CD14-positive monocyte (primary cell): Measurements from ENCODE around the gene BDNF. TPM values are rescaled to one million over a fixed set of nuclear protein-coding genes. Genes with fewer than 3 reads are reported as not detected.

ENCODE experiments used
- DNase-seq, 3 donors: peaks; one replicate each; pipeline ENCODE4 v3.0.0-alpha.2; 2011 to 2022
- H2AFZ ChIP-seq: 2 replicates; pipeline ENCODE4 v1.6.0; 2012; ENCODE audit warnings: mild to moderate bottlenecking, low read depth, low read length, inconsistent platforms; ENCODE audit not compliant: insufficient read depth, poor library complexity, severe bottlenecking
- H3K27ac ChIP-seq, 2 donors: 1 replicate in 1 of 2; 2 replicates in 1 of 2; pipeline ENCODE4 v1.5.1; 2012 to 2013; ENCODE audit warnings: low read length in 2 of 2, control low read depth in 1 of 2, inconsistent platforms in 1 of 2, low read depth in 1 of 2, mild to moderate bottlenecking in 1 of 2
- H3K27me3 ChIP-seq, 2 donors: one replicate each; pipeline versions ENCODE4 v1.6.0 to v1.6.1; 2011 to 2013; ENCODE audit warnings: low read length in 2 of 2; ENCODE audit not compliant: control insufficient read depth in 2 of 2, insufficient read depth in 2 of 2
- H3K36me3 ChIP-seq, 2 donors: replicated peaks in 1 of 2; 1 replicate in 1 of 2; 2 replicates in 1 of 2; pipeline versions ENCODE4 v1.5.1 to v1.6.1; 2012 to 2013; ENCODE audit warnings: low read length in 2 of 2, control low read depth in 1 of 2, inconsistent platforms in 1 of 2, mild to moderate bottlenecking in 1 of 2; ENCODE audit not compliant: insufficient read depth in 2 of 2, control insufficient read depth in 1 of 2
- H3K4me1 ChIP-seq, 2 donors: 1 replicate in 1 of 2; 2 replicates in 1 of 2; pipeline versions ENCODE4 v1.5.1 to v1.6.1; 2012 to 2013; ENCODE audit warnings: low read length in 2 of 2, control low read depth in 1 of 2, inconsistent platforms in 1 of 2, mild to moderate bottlenecking in 1 of 2, moderate library complexity in 1 of 2; ENCODE audit not compliant: insufficient read depth in 2 of 2, control insufficient read depth in 1 of 2
- H3K4me2 ChIP-seq: replicated peaks from 2 replicates; pipeline ENCODE3; 2012; ENCODE audit warnings: low read length, moderate library complexity, mild to moderate bottlenecking; ENCODE audit not compliant: poor library complexity, severe bottlenecking; ENCODE audit errors: extremely low read depth
- H3K4me3 ChIP-seq, 3 experiments: fragments of 200-600 bp in 1 of 3; sonication (generic) in 1 of 3; replicated peaks in 1 of 3; 1 replicate in 2 of 3; 2 replicates in 1 of 3; pipeline ENCODE4 v1.5.1; 2011 to 2013; ENCODE audit warnings: low read length in 3 of 3, mild to moderate bottlenecking in 3 of 3, control low read depth in 2 of 3, low read depth in 2 of 3, inconsistent platforms in 1 of 3, moderate library complexity in 1 of 3
- H3K79me2 ChIP-seq: 2 replicates; pipeline ENCODE4 v1.6.0; 2012; ENCODE audit warnings: mild to moderate bottlenecking, control low read depth, inconsistent platforms, low read length, moderate library complexity; ENCODE audit not compliant: insufficient read depth
- H3K9ac ChIP-seq: 2 replicates; pipeline ENCODE4 v1.6.0; 2017; ENCODE audit warnings: low read length, mild to moderate bottlenecking; ENCODE audit not compliant: insufficient read depth, poor library complexity, severe bottlenecking
- H3K9me3 ChIP-seq, 2 donors: replicated peaks in 1 of 2; 1 replicate in 1 of 2; 2 replicates in 1 of 2; pipeline versions ENCODE4 v1.5.1 to v1.6.1; 2012 to 2013; ENCODE audit warnings: low read length in 2 of 2, control low read depth in 1 of 2; ENCODE audit not compliant: control insufficient read depth in 1 of 2, insufficient read depth in 1 of 2
- H4K20me1 ChIP-seq: 2 replicates; pipeline ENCODE4 v1.6.0; 2012; ENCODE audit warnings: mild to moderate bottlenecking, low read length, control low read depth, moderate library complexity; ENCODE audit not compliant: insufficient read depth
- H3K27ac Mint-ChIP-seq, 7 donors: one replicate each; pipeline ENCODE4 v1.8.0; 2020; ENCODE audit warnings: mild to moderate bottlenecking in 7 of 7, mixed read lengths in 7 of 7, moderate library complexity in 6 of 7, inconsistent platforms in 2 of 7
- H3K27me3 Mint-ChIP-seq, 3 donors: one replicate each; pipeline ENCODE4 v1.8.0; 2021 to 2022; ENCODE audit warnings: low read depth in 3 of 3, mild to moderate bottlenecking in 3 of 3, mixed read lengths in 3 of 3, moderate library complexity in 3 of 3, inconsistent platforms in 1 of 3
- H3K36me3 Mint-ChIP-seq, 2 donors: one replicate each; pipeline ENCODE4 v1.8.0; 2020; ENCODE audit warnings: mixed read lengths in 2 of 2, inconsistent platforms in 1 of 2, mild to moderate bottlenecking in 1 of 2
- H3K4me1 Mint-ChIP-seq: one replicate; pipeline ENCODE4 v1.8.0; 2020; ENCODE audit warnings: mild to moderate bottlenecking, mixed read lengths
- H3K4me3 Mint-ChIP-seq, 2 donors: one replicate each; pipeline ENCODE4 v1.8.0; 2020; ENCODE audit warnings: mild to moderate bottlenecking in 2 of 2, mixed read lengths in 2 of 2, moderate library complexity in 1 of 2
- H3K9me3 Mint-ChIP-seq, 7 donors: one replicate each; pipeline ENCODE4 v1.8.0; 2020 to 2022; ENCODE audit warnings: mixed read lengths in 7 of 7, mild to moderate bottlenecking in 6 of 7, moderate library complexity in 6 of 7, inconsistent platforms in 2 of 7
- CTCF ChIP-seq: fragments of 200-600 bp; IDR thresholded peaks from one replicate; pipeline ENCODE4 v1.8.0; 2022; ENCODE audit warnings: antibody characterized with exemption, mild to moderate bottlenecking
- WGBS: methylation state at CpG from one replicate; pipeline ENCODE4 v1.1.5; 2013; ENCODE audit warnings: missing lambda C conversion rate; ENCODE audit not compliant: insufficient coverage; 5-methylcytosine and 5-hydroxymethylcytosine counted together
- intact Hi-C, 2 donors: fragments of 100-400 bp; cut with micrococcal nuclease; formaldehyde crosslinking; loops; one replicate each; pipeline versions ENCODE4 v1.15.0 to v1.15.1; 2023
- polyA plus RNA-seq, 3 donors: library from polyadenylated mRNA; depleted of rRNA in 1 of 3; unstranded in 2 of 3; stranded (reverse) in 1 of 3; fragments of 300-500 nt in 2 of 3; fragments of >200 nt in 1 of 3; fragmentation: Illumina TruSeq in 2 of 3; gene quantifications; 1 replicate in 2 of 3; 2 replicates in 1 of 3; pipeline ENCODE4 v1.2.3, GENCODE V29; 2012 to 2021

The BDNF gene
- polyA plus RNA-seq, 3 donors = not detected

DNA sequence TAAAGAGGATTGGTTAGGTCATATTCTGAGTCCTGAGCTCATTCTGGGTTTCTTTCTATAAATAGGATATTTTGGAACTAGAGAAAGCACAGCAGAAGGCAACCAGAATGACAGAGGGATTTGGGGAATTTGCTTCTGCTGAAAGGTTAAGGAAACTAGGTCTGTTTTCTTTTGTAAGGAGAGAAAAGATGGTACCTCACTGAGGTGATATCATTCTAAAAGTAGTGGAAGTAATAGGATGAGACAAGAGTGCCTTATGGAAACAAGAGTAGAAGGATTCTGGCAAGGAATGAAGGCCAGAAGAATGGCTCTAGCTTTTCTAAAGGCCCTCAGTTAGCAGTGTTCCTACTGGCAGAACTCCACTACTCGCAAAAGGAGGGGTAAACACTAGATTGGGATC is 26.7 kb upstream of the BDNF start:
- Histone ChIP-seq H3K4me3 (no peak overlapping the region), H3K36me3 (no peaks in the 10 kb centered on the region), H3K4me2 (no peak overlapping the region), H3K27me3 (peaks cover 16 to 30% of the 10 kb centered on the region in 2 donors), H4K20me1 (no peaks in the 10 kb centered on the region), H3K27ac (no peak overlapping the region), H2AFZ (no peak overlapping the region), H3K9me3 (no peaks in the 10 kb centered on the region), H3K4me1 (peaks cover 0 to 5% of the 10 kb centered on the region in 2 donors), H3K9ac (no peak overlapping the region), H3K79me2 (no peaks in the 10 kb centered on the region)
- peaks cover 4% of the 10 kb centered on the region for H3K4me1 Mint-ChIP-seq
- H3K36me3 Mint-ChIP-seq = peaks cover 0 to 3% of the 10 kb centered on the region in 2 donors
- TF ChIP-seq CTCF = no peak
- intact Hi-C loops = no loop called here
- peaks cover 24 to 32% (median 26%) of the 10 kb centered on the region in 3 donors for H3K27me3 Mint-ChIP-seq
- no peak for DNase-seq
- H3K27ac Mint-ChIP-seq = peak overlapping the region in 1 of 7 donors; percentile 6
- peaks cover 0 to 10% (median 1%) of the 10 kb centered on the region in 7 donors for H3K9me3 Mint-ChIP-seq
- WGBS = no CpG with 5 or more reads among the region's 1 CpG
- no peak overlapping the region for H3K4me3 Mint-ChIP-seq

DNA sequence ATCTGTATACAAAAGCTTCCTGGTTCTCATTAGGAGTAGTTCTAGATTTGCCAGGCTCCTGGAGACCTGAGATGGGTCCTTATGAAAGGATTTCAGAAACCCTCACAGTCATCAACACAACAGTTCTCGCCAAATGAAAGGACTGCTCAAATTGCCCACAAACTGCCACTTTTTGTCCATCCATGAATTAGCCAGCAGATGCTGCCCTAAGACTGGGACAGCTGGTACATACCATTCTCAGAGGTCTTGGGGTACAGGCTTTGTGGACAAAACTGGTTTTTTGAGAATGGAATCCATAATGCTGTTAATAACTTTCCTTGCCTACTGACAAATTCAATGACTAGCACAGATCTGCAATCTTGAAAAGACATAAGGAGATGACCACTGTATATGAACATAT is 23.4 kb upstream of the BDNF start:
- intact Hi-C loops = no loop called here
- Histone ChIP-seq H4K20me1 (no peaks in the 10 kb centered on the region), H3K36me3 (no peaks in the 10 kb centered on the region), H2AFZ (no peak overlapping the region), H3K4me1 (peaks cover 0 to 5% of the 10 kb centered on the region in 2 donors), H3K4me2 (no peak overlapping the region), H3K79me2 (no peaks in the 10 kb centered on the region), H3K9me3 (peaks cover 7 to 27% of the 10 kb centered on the region in 2 donors), H3K4me3 (no peak overlapping the region), H3K27me3 (peaks cover 45 to 63% of the 10 kb centered on the region in 2 donors), H3K27ac (no peak overlapping the region), H3K9ac (no peak overlapping the region)
- no peak overlapping the region for H3K27ac Mint-ChIP-seq
- peak overlapping the region in 1 of 2 donors; percentile 64 for H3K4me3 Mint-ChIP-seq
- peaks cover 6% of the 10 kb centered on the region for H3K4me1 Mint-ChIP-seq
- no CpG with 5 or more reads among the region's 1 CpG for WGBS
- no peak for DNase-seq
- no peak for TF ChIP-seq CTCF
- peaks cover 6 to 30% (median 19%) of the 10 kb centered on the region in 7 donors for H3K9me3 Mint-ChIP-seq
- H3K27me3 Mint-ChIP-seq = peaks cover 57 to 65% (median 57%) of the 10 kb centered on the region in 3 donors
- H3K36me3 Mint-ChIP-seq = peaks cover 7 to 11% of the 10 kb centered on the region in 2 donors
